GM19240 (cell line): ENCODE results near the gene TMEM132E.

Experiments used
- DNase-seq: peaks from one replicate; pipeline ENCODE4 v3.0.0; 2011; ENCODE audit warnings: low spot score; ENCODE audit not compliant: insufficient read length

The TMEM132E gene

DNA sequence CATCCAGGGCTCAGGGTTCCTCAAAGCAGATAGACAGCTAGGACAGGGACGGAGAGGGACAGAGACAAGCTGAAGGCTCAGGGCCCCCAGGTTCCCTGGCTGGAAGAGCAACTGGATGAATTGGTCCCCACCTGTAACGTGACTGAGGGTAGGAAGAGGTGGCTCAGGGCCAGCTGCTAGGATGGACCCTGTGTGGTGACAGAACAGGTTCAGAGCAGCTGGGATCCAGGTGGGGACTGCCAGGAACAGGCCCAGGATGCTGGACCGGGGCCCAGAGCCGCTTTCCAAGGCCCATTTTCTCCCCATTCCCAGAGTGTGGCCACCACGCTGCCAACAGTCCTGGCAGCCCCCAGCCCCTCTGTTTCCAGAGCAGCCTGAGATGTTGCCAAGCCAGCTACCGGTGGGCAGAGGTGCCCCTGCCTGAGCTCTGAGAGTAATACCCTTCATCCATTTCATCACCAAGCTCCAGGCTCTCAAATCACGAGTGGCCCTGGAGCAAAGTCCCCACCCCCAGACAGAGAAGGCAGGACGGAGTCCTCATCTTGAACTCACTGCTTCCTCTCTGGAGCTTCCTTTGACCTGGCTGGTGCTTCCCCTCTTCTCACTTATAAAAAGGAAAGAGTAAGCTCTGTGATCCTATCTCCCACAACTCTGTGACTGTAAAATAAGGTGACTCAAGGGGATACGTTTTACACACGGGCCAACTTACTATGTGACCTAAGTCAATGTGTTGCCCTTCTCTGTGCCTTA is 79.6 kb downstream of the TMEM132E start:
- DNase-seq, result no peak

DNA sequence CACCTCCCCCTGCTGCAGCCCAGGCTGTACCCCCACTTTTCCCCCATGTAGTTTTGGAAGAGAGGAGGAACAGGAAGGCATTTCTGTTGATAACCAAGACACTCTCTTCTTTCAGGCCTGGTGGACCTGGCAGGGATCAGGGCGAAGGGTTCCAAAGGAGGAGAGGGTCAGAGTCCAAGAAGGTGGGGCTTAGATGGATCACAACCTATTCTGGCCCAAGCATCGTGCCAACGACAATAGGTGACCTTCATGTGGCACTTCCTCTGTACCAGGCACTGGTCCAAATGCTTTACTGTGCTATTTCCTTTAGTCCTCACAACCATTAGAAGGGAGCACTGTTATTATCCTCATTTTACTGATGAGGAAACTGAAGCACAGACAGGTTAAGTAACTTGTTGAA is 84.3 kb downstream of the TMEM132E start:
- no peak for DNase-seq

DNA sequence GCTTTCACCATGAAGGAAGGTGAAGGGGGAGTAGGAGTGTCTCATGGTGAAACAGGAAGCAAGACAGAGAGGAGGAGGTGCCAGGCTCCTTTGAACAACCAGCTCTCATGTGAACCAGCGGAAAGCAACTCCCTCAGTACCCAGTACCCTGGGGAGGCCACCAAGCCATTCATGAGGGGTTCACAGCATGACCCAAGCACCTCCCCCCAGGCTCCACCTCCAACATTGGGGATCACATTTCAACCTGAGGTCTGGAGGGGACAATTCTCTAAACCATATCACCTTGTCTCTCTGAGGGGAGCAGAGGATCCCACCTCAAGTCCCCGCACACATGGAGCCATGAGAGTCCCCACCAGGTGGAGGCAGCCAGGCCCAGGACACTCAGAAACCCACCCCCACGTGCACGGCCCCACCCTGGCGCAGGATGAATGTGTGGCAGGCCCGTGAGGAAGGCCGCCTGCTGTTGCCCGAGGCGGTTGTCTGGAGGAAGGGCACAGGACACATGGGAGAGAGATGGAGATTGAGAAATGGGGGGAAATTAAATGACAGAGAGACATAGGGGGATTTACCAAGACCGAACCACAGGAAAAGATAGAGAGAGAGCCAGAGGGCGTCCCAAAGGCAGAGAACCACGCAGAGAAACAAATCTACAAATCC is 85.9 kb downstream of the TMEM132E start:
- DNase-seq, result no peak

DNA sequence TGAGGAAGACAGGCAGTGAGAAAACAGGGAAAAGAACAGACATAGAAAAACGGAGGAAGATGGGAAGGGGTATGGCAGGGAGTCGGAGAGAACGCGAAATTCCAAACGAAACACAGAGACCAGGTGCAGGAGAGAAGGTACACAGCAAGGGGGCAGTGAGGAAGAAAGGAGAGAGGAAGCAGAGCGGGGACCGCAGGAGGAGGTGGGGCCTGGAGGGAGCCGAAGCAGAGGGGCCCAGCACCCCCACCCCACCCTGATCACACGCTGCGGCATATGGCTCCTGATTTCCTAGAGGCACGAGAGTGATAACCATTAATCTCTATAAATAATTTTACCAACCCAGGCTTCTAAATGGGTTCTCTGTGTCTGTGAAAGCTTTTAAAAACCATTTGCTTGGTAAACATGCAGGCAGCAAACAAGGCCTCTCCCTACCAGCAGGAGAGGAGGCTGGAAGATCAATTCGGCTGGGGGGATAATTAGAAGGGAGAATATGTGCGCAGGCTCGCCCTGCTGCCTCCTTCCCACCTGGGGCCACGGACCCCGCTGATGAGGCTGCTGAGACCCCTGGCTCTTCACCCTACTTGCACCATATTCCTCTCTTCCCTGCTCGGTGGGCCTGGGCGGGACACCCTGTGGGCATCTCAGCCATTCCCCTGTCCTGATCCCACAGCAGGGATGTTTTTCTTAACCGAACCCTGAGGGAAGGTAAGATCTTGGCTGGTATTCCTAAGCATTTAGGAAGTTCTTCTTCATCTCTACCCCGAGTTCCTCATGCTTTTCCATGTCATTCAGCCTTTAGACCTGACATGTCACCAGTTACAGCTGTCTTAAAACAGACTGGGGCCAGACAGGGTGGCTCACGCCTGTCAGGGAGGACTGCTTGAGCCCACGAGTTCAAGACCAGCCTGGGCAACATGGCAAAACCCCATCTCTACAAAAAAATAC is 86.7 kb downstream of the TMEM132E start:
- DNase-seq, result no peak

DNA sequence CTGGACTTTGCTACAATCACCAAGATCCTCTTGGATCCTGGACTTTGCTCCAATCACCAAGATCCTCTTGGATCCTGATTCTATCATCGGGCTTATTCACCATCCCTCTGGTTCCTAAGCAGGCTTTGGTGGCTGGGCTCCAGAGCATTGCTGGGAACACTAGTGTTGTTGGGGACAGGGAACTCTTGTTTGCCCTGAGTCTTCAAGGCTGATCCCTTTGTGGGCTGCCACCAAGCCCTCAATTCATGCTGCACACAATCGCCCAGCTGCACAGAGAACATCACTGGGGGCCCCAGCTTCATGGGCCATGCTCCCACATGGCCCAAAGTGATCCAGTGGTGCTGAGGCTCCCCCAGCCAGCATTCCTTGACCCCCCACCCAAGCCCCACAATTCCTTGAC is 88.3 kb downstream of the TMEM132E start:
- DNase-seq, result no peak

- no peak for DNase-seq
These were observed 88.8 kb downstream of the TMEM132E start for GRCh38 chr17:34668206-34668605.

DNA sequence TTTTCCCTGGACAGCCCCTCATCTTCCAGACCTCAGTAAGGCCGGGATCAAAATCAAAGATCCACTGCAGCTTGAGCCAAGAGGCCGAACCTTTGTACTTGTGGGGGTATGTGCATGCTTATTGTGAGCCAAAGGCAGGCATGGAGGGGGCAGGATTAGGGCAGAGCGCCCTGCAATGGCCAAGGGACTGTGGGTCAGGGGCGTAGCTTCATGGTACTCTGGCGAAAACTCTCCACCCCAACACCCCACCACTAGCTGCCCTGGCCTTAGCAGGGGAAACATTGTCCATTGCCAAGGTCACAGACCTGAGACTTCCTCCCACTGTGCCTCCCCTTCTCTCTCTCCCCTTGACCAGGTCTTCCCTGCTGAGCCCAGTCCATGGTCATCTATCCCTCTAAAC is 90.1 kb downstream of the TMEM132E start:
- no peak for DNase-seq

DNA sequence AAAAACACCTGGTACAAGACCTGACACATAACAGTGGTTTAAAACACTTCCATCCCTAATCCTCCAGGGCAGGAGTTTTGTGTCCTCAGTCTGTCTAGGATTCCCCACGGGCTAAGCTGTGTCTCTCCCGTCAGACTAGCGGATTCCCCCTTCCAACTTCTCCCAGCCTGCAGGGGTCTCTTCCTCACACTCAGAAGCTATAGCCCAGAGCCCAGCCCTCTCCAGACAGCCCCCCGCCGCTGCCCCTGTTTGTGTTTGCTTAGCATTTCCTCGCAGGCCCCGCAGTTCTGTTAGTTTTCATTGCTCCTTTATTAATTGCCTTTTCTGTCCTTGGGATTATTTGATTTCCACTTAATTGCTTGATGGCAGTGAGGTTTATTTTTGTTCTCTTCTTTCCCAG is 91.2 kb downstream of the TMEM132E start:
- DNase-seq, result no peak

DNA sequence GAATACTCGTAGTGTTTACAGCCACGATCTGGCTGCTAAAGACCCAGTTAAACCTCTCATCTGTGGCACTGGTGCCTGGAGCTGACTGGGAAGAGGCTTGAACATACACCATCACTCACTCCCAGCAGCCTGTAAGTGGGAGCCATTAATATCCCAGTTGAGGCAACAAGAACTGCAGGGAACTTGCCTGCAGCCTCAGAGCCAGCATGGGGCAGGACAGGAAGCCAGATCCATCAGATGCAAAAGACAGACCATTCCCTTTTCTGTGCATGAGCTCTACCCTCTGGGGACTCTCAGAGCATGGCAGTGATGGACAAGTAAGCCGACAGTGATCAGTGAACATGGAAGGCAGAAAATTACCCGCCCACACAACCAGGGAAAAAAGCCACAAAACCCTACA is 91.8 kb downstream of the TMEM132E start:
- no peak for DNase-seq

DNA sequence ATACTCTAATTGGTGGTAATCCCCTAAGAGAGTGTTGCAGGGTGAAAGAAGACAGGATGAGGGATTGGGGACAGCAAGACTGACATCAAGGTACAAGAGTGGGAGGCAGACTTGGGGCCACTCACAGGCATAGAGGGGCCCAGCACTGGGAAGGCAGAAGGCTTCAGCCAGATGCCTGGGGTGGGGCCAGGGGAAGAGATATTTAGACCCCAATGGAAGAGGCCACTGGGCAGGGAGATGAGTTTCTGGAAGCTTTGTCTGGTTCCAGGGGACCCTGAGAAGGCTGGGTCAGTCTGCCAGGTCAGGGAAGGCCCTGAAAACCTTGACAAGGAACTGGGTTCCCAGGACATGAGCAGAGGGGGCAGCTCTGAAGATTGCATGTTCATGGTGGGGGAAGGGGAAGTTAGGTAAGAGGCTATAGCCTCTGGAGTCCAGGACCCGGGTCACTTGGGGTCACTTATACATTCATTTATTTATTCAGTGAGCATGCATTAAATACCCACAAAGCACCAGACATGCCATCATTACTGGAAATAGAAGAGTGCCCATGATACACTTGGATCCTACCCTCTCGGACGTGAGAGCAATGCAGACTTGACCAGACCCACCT is 92.9 kb downstream of the TMEM132E start:
- DNase-seq, result no peak

- no peak for DNase-seq
These were observed 94.1 kb downstream of the TMEM132E start for GRCh38 chr17:34673516-34673915.

GRCh38 chr17:34673995-34674890 is 94.9 kb downstream of the TMEM132E start:
- DNase-seq, result no peak

GRCh38 chr17:34675143-34675542 is 95.8 kb downstream of the TMEM132E start:
- DNase-seq, result no peak

GRCh38 chr17:34675605-34676004 is 96.2 kb downstream of the TMEM132E start:
- no peak for DNase-seq

- DNase-seq, result no peak
These were observed 100.8 kb downstream of the TMEM132E start for GRCh38 chr17:34680151-34680550.

DNA sequence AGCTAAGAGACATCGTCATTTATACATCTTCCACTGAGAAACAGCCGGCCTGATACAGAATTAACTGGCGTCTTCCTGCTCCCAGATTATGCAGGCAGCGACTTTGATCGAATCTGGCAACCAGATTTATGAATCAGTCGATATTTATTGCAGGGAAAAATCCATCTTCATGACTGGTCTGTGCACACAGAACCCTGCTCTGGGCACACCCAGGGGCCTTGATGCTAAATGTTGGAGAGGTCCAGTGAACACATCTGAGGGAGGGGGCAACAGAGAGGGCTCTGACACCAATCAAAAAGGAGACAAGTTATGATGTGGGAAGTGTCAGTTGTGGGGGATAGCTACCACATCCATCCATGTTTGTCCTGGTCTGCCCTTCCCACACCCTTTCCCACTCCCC is 102.9 kb downstream of the TMEM132E start:
- DNase-seq, result no peak

GRCh38 chr17:34683390-34683789 is 104.0 kb downstream of the TMEM132E start:
- no peak for DNase-seq
